Measurements from ENCODE around the gene B3GNT9. TPM values are rescaled to one million over a fixed set of nuclear protein-coding genes. Genes with fewer than 3 reads are reported as not detected.

B3GNT9 gene
- total and polyA plus RNA-seq, 2 of the 8 experiments (the other 6 are each of a cell fraction or from before 2014, with no cell fraction given), result 3.5 to 9.0 TPM

GRCh38 chr16:67157106-67157748 is 6.4 kb upstream of the B3GNT9 start:
- Histone ChIP-seq H3K4me3 (ENCODE audit: extremely low read depth in 1 of 4, insufficient read depth in 2 of 4, low read depth in 3 of 4, low read length in 4 of 4) (no peak overlapping the region), H3K23ac (ENCODE audit: insufficient read length) (no peak overlapping the region), H2BK15ac (ENCODE audit: low read length) (no peak overlapping the region), H3K4me1 (replicated peaks in 1 of 4; ENCODE audit: control insufficient read depth in 3 of 4, insufficient read depth in 4 of 4, low read length in 3 of 4) (peaks cover 0 to 12% (median 6%) of the 10 kb centered on the region in 4 experiments; a peak in 6 of 7 replicates), H4K20me1 (replicated peaks in 1 of 2; ENCODE audit: control insufficient read depth in 1 of 2, insufficient read depth in 2 of 2, low read length in 2 of 2) (peaks cover 10 to 17% of the 10 kb centered on the region in 2 experiments), H2BK120ac (replicated peaks; ENCODE audit: low read depth, low read length) (no peak overlapping the region), H3K27me3 (replicated peaks in 1 of 4; ENCODE audit: control insufficient read depth in 3 of 4, extremely low read depth in 1 of 4, insufficient read depth in 3 of 4, low read length in 3 of 4) (peaks cover 88 to 100% (median 97%) of the 10 kb centered on the region in 4 experiments), H3K56ac (replicated peaks; ENCODE audit: insufficient read length, low read depth, low read length) (no peak overlapping the region), H3K27ac (ENCODE audit: low read depth, low read length) (no peak overlapping the region), H3K18ac (ENCODE audit: extremely low read depth, low read length) (no peak overlapping the region), H2AFZ (ENCODE audit: low read length) (no peak overlapping the region), H2AK5ac (ENCODE audit: low read depth, low read length) (no peak overlapping the region), H3K79me1 (ENCODE audit: low read depth, low read length) (no peaks in the 10 kb centered on the region), H3K23me2 (ENCODE audit: low read depth, low read length) (peaks cover 14% of the 10 kb centered on the region; the same call in 1 of the 2 replicates), H4K8ac (ENCODE audit: extremely low read depth, insufficient read depth, low read length) (no peak overlapping the region), H3K14ac (ENCODE audit: insufficient read length) (no peak overlapping the region), H3K36me3 (ENCODE audit: control insufficient read depth in 2 of 4, insufficient read depth in 4 of 4, low read length in 3 of 4) (no peaks in the 10 kb centered on the region), H3K4me2 (ENCODE audit: insufficient read depth in 1 of 2, low read depth in 2 of 2, low read length in 2 of 2) (no peak overlapping the region), H4K5ac (ENCODE audit: insufficient read length, low read depth, low read length) (no peak overlapping the region), H3K79me2 (ENCODE audit: control insufficient read depth in 1 of 2, insufficient read depth in 2 of 2, low read length in 2 of 2) (no peaks in the 10 kb centered on the region), H2BK5ac (ENCODE audit: low read depth, low read length) (no peak overlapping the region), H4K91ac (replicated peaks; ENCODE audit: insufficient read length, low read length) (no peak overlapping the region), H2BK12ac (ENCODE audit: low read depth, low read length) (no peak overlapping the region), H3K4ac (replicated peaks; ENCODE audit: insufficient read length, low read depth, low read length) (no peak overlapping the region), H3K9me3 (ENCODE audit: insufficient read depth in 2 of 2, low read depth in 1 of 2, low read length in 1 of 2) (no peaks in the 10 kb centered on the region), H3K9ac (replicated peaks in 1 of 4; ENCODE audit: extremely low read depth in 1 of 4, low read depth in 3 of 4, low read length in 3 of 4) (no peak overlapping the region), H2BK20ac (ENCODE audit: low read length) (no peak overlapping the region)
- FAIRE-seq (no peak), DNase-seq (ENCODE audit: low read depth in 1 of 2, low spot score in 2 of 2) (no peak)
- CTCF ChIA-PET (ENCODE audit: partially characterized antibody), result interaction anchor here (0.6 to 14.1 kb wide), 24 partner anchors 8 to 203 kb away, joined by 3 to 291 read pairs (median 4); partner anchors contain the start of genes CES3, E2F4, FBXL8 and HSF4
- peak; percentile 66 for TF ChIP-seq EZH2 (IDR thresholded peaks at IDR 0.05; ENCODE audit: low read depth, low read length, severe bottlenecking)
- peak; percentile 44 for TF ChIP-seq SUZ12 (IDR thresholded peaks at IDR 0.05; ENCODE audit: low read length)
- TF ChIP-seq SP1 (IDR thresholded peaks at IDR 0.05; ENCODE audit: low read depth, low read length), result no peak
- TF ChIP-seq MAX (IDR thresholded peaks at IDR 0.05), result no peak
- no peak for TF ChIP-seq RXRA (IDR thresholded peaks at IDR 0.05; ENCODE audit: insufficient read depth, low read depth, low read length)
- TF ChIP-seq SP2 (IDR thresholded peaks at IDR 0.05; ENCODE audit: low read length), result no peak
- no peak for TF ChIP-seq RNF2 (IDR thresholded peaks at IDR 0.05; ENCODE audit: borderline replicate concordance, low read depth, low read length, missing control alignments, poor library complexity, severe bottlenecking)
- TF ChIP-seq SIRT6 (IDR thresholded peaks at IDR 0.05; ENCODE audit: low read length), result no peak
- WGBS, 2 experiments (ENCODE audit: extremely low coverage in 1 of 2, insufficient coverage in 1 of 2, insufficient read length in 1 of 2, insufficient replicate concordance in 2 of 2, low coverage in 1 of 2, low lambda C conversion rate in 2 of 2, missing lambda C conversion rate in 1 of 2), result 52% methylated on average over 6 of the region's 7 CpGs; no CpG with 5 or more reads in 1 of the 2 experiments
- POLR2A ChIA-PET (ENCODE audit: partially characterized antibody), result interaction anchor here (0.9 to 1.5 kb wide), 2 partner anchors 17 to 208 kb away, joined by 4 to 10 read pairs; no protein-coding TSS in a partner anchor
